GM21619 (cell line): ENCODE measurements around the gene ARHGEF28.
A peak's percentile ranks its signal among the peaks of the same experiment; 100 is the strongest.

ENCODE experiments used
- ATAC-seq: cut with Tn5 transposase; IDR thresholded peaks from one replicate; pipeline ENCODE4 v1.9.1; 2021; ENCODE audit not compliant: unreplicated experiment

ARHGEF28 gene

DNA sequence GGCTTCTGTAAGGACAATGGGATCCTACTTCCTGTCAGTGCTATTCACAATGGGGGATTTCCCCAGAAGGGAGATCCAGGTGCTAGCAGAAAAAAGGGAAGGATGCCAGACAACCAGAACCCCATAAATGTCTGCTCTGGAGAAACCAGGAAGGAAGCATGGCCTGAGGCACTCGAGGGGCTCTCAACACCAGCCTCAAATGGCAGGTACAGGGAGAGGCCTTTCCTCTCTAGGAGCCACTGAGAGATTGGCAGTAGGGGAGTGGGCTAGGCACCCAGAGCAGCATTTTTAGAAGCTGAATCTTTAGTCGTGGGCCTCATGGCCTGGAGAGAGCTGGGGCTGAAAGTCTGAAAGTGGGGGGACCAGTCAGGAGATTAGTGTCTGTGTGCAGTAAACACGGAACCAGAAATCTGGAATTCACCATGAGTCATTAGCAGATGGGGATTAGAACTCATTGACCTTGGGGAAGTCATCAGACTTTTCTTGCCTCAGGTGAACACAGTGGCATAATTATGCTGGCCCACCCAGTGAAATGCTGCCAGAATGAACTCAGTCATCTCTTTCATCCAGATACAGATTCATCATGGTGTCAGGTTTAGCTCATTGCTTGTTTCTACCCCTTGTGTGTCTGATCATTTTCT is 28.3 kb downstream of the ARHGEF28 start:
- ATAC-seq, result peak; percentile 56

DNA sequence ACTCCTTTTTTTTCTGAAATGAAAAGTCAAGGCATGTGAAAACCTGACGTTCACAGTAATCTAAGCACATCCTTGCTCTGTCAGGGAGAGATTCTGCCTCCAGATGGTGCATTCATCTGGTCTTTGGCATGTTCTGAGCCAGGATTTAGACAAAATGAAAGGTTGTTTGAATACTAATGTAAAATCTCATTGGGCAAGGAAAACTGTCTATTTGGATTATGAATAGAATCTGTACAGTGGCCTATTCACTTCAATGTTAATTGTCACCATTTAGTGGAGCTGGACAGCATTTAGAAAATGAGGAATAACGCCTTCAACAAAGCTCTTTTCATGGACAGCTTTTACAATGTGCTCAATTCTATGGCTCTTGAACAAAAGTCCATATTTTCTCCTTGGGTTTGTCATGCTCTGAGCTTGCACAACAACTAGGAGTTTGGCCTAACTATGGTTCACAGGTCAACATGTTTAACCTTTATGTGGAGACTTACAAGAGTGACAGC is 28.9 kb downstream of the ARHGEF28 start:
- ATAC-seq, result no peak

DNA sequence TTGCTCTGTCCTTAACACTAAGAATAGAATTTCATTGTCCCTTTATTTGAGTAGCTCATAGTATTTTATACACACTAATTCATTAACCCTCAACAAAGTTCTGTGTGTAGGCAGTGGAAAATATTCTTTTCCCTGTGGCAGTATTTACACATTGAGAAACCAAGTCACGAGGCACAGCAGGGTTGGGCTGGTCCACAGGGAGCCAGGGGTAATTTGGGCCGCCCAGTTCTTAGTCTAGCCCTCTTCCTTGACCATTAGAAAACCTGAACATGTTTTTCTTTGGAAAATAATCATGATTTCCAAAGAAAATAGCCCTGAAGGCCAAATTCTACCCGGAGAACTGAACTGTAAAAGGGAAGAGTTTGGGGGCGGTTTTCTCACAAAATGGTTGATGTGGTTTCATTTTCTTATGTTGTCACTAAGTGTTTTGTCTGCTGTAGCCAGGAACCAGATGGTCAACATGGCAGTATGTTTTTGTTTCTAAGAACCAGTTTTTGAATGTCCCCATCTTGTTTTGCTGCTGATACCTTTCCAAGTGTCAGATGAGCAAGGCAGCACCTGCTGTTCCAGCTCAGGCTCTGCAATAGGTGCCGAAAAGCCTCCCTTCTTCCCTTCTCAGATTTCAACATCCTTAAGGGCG is 29.6 kb downstream of the ARHGEF28 start:
- ATAC-seq, result no peak

DNA sequence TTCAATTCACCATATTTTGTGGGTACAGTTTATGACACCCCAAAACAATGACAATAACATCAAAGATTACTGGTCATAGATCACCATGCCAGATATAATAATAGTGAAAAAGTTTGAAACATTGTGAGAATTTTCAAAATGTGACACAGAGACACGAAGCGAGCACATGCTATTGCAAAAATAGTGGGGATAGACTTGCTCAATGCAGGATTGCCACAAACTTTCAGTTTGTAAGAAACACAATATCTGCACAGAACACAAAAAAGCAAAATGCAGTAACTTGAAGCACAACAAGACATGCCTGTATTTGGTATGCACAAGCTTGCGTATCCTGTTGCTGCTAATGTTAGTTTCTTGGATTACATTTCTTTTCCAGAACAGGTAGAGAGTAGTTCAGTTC is 35.8 kb downstream of the ARHGEF28 start:
- ATAC-seq, result no peak

DNA sequence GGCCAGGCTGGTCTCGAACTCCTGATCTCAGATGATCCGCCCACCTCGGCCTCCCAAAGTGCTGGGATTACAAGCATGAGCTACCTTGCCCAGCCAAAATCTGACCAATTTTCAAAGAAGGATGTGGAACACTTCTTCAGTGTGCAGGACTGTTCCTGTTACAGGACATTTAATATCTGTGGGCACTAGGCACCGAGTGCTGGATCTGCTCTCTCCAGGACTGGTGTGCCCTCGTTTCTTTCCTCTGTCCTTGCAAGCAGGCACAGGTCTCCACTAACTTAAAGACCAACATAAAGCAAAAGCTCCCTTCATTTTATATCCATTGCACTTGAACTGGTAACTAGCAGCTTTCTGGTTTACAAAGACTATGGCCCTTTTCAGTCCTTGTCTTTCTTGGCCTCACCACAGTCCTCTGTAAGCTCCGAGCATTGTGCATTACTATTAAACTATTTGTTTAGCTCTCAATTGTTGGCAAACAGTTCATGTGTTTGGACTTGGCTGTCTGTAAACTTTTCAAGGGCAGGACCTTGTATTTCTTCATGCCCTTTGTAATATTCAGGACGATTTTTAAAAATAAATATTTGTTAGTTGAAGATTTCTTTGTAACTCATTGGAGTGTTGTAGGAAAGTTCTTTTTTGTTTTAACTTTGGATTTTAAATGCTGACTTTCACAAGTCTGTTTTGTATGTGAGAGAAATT is 37.3 kb downstream of the ARHGEF28 start:
- ATAC-seq, result no peak

DNA sequence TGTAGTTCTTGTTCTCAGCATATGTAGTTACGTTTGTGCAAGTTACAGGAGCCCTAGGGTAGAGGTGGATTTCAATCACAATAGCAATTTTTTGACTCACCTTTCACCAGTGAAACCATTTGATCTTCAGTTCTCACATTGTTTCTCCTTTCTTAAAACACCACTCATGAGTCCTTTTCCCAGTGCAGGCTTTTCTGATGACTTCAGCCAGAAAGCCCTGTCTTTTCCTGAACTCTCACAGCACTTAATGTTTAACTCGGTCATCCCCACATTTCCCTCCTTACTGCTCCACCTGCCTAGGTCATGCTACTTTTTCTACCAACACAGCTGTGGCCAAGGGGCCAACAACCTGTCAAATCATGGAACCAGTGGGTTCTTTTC is 37.9 kb downstream of the ARHGEF28 start:
- peak; percentile 50 for ATAC-seq

DNA sequence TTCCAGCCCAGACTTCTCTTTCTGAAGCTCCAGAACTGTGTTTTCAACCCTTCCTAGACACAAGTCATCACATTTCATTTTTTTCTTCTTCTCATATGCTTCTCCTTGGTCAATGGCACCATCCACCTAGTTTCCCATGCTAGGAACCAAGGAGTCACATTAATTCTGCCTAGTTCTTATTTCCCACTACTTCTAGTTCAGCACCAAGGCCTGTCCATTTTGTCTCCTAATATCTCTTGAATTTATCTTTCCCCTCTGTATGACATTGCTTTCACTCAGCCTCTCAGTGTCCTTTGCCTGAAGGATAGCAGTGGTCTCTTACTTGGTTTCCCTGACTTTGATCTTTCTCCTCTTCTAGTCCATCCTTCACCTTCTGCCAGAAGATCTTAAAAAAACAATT is 38.8 kb downstream of the ARHGEF28 start:
- no peak for ATAC-seq

DNA sequence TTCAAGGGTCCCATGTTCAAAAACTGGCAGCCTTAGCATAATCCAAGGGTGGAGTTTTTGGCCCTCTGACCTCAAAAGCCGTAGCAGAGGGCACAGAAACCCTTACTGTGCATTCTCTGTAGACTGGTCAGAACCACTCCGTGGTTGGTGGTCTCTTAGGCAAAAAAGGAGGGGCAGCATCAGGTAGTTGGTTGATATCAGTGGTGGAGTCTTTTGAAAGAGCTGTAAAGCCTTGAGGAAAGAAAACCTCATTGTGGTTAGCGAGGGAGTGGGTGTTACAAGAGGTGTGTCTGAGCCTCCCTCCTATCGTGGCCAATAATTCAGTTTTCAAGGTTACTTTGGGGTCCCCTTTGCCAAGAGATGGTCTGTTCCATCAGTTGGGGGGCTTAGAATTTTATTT is 40.9 kb downstream of the ARHGEF28 start:
- ATAC-seq, result no peak

DNA sequence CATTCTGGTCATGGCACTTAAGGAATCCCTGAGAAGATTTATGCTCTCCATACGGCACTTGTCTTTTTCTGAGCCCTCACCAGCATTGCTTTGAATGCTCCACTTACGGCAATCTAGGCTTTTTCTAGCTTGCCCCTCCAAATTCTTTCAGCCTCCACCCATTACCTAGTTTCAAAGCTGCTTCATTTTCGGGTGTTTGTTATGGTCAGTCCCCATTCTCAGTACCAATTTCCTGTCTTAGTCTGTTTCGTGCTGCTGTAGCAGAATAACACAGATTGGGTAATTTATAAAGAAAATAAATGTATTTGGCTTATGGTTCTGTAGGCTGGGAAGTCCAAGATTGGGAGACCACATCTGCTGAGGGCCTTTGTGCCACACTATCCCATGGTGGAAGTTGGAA is 42.0 kb downstream of the ARHGEF28 start:
- no peak for ATAC-seq

DNA sequence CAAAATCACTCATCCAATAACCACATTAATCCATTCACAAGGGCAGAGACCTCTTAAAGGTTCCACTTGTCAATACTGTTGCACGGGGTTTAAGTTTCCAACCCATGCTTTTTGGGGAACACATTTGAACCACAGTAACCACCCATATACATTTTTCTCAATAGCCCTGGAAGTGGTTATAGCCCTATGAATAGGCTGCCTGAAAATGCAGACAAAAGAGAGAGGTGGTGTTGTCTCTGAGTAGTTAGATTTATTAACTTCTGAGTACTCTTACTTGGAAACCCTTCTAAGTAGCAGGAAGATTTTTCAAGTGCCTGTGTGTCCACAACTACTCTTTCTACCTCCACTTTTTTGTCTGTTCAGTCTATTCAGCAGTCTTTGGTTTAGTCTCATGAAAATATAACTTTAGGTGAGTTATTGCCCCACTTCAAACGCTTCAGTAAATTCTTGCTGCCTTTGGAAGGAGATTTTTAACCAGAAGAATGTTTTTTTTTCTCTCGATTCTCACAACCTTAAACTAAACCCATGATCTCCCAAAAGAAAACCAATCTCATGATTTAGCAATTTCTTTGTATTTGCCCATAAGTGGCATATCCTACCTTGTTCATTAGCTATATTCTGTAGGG is 42.6 kb downstream of the ARHGEF28 start:
- ATAC-seq, result no peak

DNA sequence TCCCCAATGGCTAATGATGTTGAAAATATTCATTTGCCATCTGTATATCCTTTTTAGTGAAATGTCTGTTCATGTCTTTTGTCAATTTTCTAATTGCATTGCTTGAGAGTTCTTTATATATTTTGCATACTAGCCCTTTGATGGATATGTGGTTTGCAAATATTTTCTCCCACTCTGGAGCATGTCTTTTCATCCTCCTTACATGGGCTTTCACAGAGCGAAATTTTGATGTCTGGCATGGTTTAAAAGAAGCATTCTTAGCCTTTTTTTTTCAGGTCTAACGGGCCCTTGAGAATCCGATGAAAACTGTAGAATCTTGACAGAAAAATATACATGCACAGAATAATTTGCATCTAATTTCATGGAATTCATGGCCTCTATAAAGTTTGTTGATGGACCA is 44.7 kb downstream of the ARHGEF28 start:
- no peak for ATAC-seq

DNA sequence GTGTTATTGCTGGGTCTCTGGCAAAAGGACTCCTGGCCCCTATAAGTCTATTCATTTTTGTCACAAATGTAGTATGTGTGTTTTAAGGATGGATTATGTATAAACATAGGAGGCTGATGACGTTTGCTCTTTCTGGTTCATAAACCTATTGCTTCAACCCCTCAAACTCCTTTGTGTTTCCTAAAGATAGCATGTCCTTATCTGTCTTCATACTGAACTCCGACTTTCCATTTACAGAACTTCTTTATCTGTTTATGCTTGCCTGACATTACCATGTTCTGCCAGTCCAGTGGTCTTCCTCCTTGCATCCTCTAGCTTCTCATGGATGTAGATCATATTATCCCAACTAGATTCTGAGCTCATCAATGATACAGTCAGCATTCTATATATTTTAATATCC is 46.1 kb downstream of the ARHGEF28 start:
- ATAC-seq, result no peak

DNA sequence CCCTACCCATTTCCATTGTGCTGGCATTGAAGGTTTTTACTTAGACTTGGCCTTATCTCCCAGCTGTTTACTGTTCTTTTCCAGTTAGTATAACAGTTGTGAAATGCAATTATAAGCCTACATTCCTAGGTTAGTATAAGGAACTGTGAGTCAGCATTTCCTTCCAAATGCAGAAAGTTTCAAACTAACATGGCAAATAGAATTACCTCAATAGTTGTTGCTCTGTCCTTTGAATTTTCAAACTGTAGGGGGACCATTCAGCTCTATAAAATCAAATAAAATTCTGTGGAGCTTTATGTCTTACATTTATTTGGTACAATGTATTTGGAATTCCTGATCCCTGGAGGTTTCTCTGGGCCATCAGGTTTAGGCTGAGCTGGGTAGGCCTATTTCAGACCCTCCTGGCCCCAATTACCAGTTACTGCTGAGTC is 47.2 kb downstream of the ARHGEF28 start:
- ATAC-seq, result no peak

DNA sequence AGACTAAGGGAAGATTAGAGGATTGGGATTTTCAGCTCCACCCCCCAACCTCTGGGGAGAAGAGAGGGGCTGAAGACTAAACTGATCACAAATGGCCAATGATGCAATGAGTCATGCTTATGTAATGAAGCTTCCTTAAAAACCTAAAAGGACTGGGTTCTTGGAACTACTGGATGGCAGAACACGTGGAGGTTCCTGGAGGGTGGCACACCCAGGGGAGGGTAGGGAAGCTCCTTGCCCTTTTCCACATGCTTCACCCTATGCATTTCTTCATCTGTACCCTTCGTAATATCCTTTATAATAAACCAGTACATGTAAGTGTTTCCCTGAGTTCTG is 48.6 kb downstream of the ARHGEF28 start:
- ATAC-seq, result no peak

DNA sequence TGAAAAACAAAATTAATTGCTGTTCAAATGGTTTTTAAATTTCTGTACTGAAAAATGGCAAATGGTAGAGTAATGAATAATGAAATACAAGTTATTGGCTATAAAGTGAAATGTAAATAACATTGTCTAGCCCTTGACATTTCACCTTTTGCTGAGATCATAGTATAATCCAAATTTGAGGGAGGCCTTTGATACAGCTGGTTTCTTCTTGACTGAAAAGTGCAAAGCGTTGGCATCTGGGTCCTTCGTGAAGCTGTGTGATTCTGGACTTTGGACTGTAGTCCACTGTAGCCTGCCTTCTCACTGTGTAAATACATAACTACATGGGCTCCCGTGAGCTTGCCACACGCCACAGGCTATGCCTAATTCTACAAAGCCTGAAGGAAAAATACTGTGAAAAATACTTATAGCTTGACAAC is 52.3 kb downstream of the ARHGEF28 start:
- ATAC-seq, result no peak

DNA sequence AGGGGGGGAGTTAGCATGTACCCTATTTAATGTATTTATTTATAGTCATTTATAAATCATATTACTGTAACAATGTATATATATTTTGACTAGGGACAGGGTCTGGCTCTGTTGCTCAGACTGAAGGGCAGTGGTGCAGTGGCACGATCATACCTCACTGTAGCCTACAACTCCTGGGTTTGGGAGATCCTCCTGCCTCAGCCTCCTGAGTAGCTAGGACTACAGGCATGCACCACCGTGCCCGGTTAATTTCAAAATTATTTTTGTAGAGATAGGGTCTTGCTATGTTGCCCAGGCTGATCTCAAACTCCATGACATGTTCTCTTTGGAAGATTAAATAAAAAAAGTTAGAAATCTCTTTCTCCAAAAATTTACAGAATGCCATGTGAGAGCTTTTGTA is 52.8 kb downstream of the ARHGEF28 start:
- no peak for ATAC-seq

DNA sequence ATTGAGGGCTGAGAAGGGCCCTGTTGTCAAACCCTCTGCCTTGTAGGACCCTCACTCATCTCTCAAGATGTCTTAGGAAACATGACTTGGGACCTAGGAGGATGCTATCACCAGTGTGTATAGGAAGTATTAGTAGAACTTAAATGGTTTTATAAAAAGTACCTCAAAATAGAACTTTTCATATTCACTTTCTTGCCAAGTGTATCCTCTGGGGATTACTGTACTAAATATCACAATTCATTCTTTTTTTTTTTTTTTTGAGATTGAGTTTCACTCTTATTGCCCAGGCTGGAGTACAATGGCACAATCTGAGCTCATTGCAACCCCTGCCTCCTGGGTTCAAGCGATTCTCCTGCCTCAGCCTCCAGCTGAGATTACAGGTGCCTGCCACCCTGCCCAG is 56.2 kb downstream of the ARHGEF28 start:
- no peak for ATAC-seq

DNA sequence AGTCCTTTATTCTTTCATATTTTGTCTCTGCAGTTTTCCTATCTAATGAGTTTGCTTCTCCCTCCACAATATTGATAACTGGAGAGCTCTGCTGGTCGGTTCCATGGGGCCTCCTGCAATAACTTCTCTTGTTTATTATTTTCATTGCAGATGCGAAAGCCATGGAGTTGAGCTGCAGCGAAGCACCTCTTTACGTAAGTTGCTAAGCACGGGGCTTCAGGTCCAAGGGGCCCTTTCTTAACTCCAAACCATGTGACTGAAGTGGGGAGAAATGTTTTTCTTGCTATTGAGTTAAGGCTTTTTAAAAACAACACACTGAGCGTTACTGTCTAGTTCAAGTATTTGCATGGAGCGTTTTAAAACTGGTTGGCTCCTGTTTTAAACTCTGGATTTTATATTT is 58.7 kb downstream of the ARHGEF28 start:
- no peak for ATAC-seq

DNA sequence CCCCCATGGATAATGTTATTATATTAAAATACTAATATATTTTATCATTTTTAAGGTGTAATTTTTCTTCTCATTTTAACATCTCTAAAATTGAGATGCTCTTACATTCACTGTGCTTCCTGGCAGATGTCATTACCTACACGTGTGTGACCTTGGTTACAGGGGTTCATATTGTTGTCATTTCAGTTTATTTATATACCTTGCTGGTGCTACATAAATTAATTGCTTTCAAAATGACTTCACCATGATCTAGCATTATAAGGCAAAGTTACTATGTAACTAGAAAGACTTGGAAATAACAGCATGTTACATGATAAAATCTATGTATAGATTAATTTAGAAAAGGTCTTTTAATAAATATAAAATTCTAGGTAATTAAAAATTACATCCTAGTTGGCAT is 60.9 kb downstream of the ARHGEF28 start:
- no peak for ATAC-seq

DNA sequence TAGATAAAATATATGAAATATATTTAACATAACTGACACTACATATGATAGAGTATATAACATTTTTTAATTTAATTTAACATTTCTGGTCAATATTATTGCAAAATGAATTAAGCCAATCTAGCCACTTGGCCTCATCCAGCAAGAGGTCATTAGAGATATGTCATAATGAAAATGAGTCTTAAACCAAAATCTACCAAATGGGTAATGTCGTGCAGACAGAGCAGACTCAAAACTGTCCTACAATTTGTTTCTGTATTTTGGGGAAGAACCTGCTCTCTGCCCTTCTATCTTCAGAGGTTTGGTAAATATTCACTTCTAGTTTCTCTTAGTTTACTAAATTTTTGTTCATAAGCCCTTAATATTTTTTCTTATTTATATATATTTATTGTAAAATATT is 61.4 kb downstream of the ARHGEF28 start:
- ATAC-seq, result peak; percentile 87

DNA sequence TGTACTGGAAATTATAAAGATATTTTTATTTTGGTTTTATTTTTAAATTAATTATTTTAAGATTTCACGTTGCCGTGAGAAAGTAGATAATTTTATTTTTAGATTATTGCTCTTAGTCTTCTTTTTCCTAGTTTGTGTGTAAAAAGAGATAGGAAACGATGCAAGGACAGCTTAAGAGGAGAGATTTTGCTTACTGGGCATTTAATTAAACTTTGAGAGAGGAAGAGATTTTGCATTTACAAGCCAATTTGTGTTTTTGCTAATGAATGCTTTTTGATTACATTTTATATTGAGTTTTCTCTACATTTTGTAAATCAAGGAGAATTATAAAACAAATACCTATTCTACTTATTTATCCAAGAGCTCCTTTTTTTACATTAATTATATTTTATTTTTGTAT is 64.0 kb downstream of the ARHGEF28 start:
- ATAC-seq, result no peak
